HG03558 (cell line): Measurements from ENCODE around the gene LDLRAD4.

ENCODE experiments used
- ATAC-seq: cut with Tn5 transposase; IDR thresholded peaks from one replicate; pipeline ENCODE4 v1.9.1; 2021; ENCODE audit warnings: moderate number of reproducible peaks; ENCODE audit not compliant: unreplicated experiment; ENCODE audit errors: extremely low read depth

The LDLRAD4 gene

DNA sequence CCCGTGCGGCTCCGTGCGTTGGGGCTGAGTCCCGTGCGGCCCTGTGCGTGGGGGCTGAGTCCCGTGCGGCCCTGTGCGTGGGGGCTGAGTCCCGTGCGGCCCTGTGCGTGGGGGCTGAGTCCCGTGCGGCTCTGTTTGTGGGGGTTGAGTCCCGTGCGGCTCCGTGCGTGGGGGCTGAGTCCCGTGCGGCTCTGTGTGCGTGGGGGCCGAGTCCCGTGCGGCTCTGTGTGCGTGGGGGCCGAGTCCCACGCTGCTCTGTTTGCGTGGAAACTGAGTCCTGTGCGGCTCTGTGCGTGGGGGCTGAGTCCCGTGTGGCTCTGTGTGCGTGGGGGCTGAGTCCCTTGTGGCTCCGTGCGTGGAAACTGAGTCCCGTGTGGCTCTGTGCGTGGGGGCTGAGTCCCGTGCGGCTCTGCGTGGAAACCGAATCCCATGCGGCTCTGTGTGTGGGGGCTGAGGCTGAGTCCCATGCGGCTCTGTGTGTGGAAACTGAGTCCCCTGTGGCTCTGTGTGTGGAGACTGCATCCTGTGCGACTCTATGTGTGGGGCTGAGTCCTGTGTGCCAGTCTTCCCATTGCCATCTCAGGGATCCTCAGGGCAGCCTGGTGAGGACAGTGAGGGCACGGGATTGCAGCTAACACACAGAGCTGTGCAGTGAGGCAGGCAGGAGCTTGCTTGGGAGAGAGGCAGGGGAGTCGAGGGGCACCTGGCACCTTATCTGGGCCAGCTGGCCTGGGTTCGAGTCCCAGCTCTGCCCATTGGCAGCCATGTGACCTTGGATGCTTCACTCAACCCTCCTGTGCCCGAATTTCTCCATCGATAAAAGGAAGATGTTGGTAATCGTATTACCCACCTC, 44.5 kb downstream of the LDLRAD4 start:
- no peak for ATAC-seq

DNA sequence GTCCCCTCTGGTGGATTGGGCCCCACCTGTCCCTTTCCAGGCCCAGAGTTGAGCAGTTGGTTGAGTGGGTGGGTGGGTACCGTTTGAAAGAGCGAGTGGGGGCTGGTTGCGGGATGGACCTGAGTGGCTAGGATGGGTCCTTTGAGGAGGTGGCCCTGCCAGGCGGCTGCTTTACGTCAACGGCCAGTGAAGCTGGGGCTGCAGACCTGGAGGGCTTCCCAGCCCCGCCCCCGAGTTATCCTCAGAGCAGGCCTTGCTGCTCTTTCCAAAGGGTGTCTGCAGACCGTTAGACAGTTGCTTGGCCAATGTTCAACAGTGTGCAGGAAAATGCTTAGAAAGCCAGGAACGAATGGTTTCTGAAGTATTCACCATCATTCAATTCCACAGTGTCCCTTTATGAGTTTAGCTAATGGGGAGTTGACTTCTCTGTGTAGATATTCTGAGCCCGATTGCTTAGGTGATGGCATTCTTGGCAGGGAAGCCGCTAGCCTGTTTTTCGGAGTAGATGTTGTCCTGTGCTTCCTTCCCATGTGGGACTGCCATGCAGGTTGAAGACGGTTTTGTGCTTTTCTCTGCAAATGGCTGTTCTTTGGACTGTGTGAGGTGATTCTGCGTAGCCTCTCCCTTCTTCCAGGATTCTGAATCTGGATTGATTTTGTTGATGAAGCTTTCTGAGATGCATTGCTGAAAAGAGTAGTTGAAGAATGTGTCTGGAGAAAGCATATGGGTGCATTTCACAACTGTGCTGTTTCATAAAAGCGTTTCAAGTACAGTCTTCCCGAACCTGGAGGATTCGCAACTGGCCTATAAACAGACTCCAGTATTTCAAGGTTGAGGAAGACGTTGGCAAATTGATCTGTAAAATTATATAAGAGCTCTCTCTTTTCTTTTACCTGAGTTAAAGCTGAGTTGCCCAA, 45.8 kb downstream of the LDLRAD4 start:
- no peak for ATAC-seq

DNA sequence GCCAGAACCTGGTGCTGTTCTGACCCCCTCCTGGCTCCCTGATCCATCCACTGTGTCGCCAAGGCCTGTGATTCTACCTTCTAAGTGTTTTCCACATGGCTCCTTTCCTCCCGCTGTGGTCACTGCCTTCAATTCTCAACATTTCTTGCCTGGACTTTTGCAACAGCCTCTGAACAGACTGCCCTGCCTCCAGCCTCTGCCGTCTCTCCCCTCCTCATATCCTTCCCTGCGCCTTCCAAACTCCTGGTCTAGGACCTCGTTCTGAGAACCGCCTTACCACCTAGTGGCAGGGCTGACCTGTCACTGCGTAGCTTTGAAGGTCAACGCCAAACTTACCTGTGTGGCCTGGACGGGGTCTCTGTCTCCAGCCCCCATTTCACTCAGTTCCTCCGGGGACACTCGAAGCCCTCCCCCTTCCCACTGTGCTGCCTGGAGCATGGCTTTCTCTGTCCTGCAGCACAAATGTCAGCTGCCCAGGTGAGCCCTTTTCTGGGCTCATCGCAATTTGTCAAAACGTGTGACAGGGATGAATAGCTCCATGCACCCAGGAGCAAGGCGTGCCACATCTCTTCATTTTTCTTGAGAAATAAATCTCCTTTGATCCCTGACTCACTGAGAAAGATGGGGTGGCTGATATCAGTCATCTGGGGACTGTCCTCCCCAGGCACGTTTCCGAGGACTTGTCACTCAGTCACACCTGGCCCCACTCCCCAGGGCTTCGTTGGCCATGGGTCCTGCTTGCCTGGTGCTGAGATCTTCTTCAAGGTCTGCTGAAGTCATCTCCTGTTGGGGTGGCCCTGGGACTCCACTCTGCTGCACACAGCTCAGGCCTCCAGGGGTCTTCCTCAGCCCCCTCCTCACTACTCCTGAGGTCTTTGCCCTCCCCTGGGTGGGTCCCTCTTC, 46.7 kb downstream of the LDLRAD4 start:
- no peak for ATAC-seq

DNA sequence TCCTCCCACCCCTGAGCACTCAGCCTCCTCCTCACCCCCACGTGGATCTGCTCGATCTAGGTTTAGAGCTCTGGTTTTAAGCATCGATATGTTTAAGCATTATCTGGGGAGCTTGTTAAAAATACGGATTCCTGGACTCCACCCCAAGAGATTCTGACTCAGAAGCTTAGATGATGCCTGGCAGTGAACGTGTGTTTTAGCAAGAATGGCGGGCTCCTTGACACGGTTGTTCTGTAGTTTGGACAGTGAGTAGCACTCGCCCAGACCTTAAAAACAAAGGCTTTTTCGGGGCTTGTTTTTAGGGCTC, 47.3 kb downstream of the LDLRAD4 start:
- ATAC-seq, result no peak

DNA sequence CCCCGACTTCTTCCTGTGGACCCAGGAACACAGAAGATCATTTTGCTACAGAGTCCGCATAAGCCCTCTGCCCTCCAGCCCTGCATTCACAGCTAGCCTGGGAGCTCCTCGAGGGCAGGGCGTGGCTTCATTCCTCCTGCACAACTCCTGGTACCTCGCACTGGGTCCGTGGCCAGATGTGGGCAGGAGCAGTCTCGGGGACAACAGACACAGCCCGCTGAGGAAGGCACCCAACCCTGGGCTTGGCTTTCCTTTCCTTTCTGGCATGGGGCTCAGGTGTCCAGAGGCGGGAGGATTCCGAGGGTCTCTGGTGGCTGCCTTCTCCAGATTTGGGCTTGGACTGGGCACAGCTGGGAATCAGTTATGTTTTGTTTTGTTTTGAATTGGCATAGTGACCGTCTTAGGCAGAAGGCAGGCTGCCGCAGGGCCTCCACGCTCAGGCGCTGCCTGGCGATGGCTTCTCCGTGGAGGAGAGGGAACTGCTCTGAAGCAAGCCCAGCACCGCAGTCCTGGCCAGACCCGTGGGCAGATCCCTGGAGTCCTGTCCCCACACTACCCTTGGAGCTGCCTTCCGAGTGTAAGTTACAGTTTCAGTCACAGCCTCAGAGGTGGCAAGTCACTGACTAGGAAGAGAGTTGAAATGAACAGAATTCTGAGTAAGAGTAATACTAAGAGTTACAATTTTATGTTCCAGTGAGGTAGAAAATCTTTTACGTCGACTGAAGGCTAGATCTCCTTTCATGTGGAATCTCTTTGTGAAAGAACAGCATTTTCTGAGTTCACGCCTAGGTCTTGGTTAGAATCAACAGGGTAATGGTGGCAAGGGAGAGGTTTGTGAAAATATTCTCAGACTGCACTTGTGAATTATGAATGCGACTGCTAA, 47.9 kb downstream of the LDLRAD4 start:
- ATAC-seq, result no peak

DNA sequence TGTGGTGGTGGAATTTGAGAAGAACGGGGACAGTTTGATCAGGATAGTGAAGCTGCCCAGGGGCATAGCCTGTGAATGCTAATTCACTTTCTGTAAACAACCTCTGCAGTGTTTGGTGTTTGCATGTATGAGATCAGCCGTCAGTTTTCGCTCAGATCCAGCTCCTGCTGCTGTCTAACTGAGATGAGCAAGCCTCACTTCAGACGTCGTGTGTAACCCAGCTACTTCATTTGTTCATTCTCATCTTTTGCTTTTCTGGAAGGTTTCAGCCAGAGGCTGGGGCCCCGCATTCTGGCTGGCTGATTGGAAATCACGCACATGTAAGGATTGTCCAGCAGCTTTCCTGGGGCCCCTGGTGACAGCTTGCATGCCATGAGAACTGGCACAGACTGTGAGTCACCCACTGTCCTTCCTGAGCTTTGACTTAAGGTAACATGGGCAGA, 48.9 kb downstream of the LDLRAD4 start:
- no peak for ATAC-seq

DNA sequence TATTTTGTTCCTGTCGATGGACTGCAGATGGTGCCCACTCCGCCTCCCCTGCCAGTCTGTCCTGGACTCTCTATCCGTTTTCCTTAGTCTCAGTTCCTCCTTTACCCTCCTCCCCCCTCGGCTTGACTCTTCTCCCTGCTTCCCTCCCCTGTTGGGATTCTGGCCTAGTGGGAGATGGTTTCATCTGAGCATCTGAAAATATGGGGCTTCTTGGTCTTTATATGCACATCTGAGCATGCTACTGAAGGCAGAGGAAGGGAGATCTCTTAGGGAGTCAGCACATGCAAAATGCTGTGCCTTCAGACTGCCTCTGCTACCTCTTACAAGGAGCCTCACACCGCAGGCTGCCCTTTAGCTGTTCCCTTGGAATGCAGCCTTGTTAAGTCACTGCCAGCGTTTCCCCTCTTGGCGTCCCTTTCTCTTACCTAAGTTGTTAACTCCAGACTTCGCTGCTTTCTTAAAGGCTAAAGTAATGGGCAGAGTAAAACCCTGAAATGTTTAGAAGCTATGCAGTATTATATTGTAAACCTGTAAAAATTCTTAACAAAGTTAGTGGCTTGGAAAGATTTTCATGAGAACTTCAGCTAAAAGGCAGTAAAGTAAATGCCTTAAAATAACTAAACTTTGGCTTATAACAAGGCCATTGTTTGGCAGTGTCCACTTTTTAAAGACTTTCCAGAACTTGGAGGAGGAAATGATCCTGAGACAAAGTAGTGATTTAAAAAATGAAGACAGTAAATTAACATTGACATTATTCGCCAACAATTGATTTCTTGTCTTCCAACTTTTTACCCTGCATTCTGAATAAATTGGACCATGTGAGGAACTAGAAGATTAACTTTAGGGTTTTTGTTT, 49.8 kb downstream of the LDLRAD4 start:
- no peak for ATAC-seq

DNA sequence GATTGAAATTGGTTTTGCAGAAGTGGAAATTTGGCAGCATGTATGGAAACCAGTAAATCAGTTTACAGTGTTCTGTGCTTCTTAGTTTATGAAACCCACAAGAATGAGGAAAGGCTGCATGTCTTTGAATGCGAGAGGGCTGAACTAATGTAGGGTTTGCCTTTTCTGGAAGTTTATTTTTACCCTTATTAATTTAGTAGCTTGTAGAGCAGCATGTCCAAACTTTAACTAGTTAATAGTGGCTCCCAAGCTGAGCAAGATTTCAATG, 50.4 kb downstream of the LDLRAD4 start:
- ATAC-seq, result no peak

DNA sequence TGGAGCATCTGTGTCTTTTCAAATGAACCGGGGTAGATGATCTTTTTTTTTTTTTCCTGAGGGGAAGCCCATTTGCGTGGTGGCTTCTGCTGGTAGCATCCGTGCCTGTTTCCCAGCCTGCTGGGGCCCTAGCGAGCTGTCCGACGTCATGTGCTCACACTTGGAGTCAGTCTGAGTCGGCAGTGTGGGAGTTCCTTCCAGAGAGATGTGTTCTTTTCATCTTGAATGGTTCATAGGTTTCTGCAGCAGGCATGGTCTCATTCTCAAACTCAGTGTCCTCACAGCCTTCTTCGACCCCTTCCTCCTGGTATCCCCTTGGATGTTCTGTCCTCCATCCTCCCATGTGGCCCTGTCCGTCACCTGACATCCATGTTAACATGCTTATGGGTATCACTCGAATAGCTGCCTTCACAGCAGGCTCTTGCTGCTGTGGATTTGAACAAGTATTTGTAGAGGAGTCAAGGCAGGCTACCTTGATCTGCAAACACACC, 51.0 kb downstream of the LDLRAD4 start:
- ATAC-seq, result no peak

DNA sequence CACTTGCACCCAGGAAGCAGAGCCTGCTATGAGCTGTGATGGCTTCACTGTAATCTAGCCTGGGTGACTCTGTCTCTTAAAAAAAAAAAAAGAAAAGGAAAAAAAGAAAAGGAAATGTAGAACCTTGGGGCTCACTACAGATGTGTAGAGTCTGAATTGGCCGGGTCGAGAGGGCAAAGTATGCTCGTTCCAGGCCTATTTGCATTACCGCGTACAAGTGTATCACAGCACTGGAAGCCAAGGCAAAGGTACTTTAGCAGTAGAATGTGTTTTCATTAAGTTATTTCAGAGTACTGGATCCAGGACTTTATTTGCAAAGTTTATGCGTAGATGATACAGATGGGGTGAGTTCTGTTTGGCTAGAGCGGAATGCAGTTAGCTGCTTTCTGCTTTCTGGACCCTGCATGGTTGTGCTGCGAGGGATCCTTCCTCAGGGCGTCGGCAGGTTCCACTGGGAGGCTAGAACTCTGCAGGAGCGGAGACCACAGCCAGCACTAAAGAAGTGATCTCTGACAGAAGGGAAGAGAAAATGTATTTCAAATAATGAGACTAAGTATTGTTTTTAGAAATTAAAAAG, 51.8 kb downstream of the LDLRAD4 start:
- no peak for ATAC-seq

DNA sequence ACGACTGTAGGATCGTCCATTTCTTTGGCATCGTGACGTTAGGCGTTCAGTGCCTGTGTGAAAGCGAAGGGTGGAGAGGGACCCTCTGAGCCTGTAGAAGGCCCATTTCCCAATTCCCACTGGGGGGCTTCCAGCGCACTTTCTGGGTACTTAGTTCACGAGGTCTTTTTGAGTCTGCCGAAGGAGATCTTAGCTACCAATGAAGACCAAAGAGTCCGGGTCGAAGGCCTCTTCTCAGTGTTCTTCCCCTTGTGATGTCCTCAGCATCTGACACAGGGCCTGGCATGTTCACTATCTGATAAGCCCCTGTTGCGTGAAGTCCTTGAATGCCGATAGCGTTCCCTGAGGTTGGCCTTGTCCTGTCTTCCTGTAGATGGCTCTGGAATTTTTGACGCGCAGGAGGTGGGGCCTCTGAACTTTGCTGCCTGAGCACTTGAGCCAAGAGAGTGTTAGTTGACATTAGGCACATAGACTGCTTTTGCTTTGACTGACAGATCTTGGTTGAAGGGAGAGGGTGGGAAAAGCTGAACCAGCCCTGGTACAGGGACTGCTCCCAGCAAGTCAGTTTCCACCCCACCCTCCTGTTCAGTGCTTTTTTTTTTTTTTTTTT, 52.8 kb downstream of the LDLRAD4 start:
- ATAC-seq, result no peak

DNA sequence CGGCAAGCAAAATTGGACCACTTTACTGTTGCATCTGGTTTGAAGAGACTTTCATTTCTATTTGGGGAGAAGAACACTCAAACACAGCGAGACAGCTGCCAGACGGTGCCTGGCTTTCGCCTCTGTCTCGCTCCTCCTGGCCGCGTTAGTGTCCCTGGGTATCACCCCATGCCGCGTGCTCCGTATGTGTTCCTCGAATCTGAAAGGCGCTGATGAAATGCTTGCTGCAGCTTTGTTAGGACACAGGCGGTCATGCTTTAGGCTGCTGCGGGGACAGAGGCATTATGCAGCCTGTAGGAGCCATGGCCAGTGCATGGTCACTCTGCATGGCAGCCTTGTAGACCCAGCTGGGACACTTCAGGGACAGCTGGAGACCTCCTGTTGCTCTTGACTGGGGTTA, 53.9 kb downstream of the LDLRAD4 start:
- no peak for ATAC-seq

DNA sequence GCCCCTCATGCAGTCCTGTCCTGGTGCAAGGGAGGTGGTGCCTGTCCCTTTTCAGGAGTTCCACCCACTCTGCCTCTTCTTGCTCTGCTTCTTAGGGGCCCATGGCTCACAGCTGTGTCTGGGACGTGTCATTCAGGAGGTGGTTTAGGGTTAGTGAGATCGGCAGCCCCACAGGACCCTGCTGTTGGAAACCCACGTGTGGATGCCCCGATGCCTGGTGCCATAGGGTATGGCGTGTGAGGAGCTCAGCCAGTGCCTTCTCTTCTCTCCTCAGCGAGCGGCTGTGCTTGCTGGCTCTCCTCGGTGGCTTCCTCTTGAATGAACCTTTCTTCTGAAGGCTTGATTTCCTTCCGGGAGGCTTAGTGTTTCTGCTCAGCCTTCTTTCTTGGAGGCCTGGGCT, 55.2 kb downstream of the LDLRAD4 start:
- ATAC-seq, result no peak

DNA sequence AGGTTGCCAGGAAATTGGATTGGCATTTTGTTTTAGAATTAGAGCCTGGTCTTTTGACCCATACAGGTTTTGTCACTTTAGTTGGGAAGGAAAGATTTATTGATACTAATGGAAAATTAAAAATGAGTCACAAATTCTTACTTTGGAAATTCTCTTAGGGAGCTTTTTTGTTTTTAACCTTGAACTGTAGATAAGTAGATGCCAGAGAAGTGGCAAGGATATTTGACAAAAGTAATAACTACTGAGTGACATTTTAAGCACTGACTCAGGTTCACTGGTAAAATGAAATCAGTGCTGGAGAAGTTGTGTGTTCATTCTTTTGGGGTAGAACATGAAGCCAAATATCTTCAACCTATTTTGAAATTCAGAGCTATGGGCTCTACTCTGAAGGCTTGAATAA, 56.5 kb downstream of the LDLRAD4 start:
- no peak for ATAC-seq

DNA sequence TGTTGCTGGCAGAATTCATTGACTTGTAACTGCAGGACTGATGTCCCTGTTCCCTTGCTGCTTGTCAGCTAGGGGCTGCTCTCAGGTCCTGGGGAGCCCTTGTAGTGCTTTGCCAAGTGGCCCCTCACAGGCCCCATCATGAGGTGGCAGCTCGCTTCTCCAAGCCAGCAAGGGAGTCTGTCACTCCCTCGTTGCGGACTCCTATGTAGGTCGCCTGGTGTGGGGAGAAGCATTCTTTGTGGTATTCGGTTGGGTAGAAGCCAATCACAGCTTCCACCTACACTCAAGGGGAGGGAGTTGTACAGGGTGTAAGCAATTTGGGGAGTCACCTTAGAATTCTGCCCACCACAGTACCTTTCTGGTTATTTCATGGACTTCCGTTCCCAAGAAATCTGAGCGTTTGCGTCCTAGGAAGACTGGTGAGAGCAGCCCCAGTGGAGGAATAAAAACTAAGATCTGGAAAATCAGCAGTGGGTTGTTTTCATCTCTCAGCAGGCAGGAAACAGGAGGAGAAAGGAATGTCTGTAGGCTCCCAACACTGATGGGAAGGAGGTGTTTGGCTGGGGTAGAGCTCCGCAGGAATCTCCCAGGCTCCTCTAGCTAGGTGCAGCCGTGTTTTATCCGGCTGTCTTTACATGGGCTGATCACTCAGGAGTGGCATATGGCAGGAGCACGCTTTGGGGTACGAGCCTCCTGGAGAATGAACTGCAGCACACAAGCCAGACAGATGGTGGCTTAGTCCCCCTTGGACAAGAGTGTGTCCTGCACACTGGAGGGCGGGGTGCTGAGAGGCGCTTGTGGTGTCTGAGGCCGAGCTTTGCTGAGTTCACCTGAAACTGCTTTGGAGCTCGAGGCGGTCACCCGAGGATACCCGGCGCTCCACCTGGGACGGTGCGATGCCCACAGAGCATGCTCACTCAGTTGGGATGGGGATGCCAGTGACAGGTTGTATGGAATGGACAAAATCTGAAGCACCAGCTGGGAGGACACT, 58.3 kb downstream of the LDLRAD4 start:
- no peak for ATAC-seq

DNA sequence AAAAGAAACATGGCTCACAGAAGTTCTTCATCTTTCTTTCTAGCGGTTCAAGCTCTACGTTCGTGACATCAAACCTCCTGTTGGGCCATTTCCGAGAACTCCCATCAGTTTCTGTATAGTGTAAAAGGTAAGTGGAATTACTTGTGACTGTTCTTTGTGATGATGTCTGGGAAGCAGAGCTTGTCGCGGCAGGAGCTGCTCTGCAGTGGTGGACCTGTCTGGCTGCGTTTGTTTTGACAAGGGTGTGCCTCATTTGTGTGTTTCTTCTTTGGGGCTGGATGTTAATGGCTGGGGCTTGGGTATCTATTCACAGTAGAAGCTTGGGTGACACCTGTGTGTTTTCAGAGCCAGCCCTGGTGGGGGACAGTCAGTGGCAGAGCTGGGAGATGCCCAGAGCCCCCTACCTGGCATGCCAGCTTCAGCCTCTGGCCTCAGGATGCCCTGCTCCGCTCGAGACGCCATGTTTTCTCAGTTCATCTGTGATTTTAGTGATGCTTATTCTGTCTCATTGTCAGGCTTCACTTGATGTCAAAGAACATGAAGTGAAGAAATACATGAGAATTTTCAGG, 59.6 kb downstream of the LDLRAD4 start:
- no peak for ATAC-seq
